Measurements from ENCODE around the gene ARFRP1. TPM values are rescaled to one million over a fixed set of nuclear protein-coding genes. Genes with fewer than 3 reads are reported as not detected.
"Not testable (repeated sequence)": the region's sequence is repeated elsewhere in the genome, so short reads cannot be mapped to it uniquely, and the experiment has no call there.

Gene ARFRP1
- polyA plus RNA-seq, 1 donor, result 27.0 TPM

- DNase-seq, result peak; percentile 92
Observed at GRCh38 chr20:63657937-63658748, 49.6 kb downstream of the ARFRP1 start, which contains the start of gene RTEL1. TSS of gene RTEL1 (plus strand) at chr20:63658312. CDS start at chr20:63659403, 1,091 bp downstream.

- DNase-seq, result no peak
Observed at GRCh38 chr20:63657260-63657936, 50.4 kb downstream of the ARFRP1 start.

DNA sequence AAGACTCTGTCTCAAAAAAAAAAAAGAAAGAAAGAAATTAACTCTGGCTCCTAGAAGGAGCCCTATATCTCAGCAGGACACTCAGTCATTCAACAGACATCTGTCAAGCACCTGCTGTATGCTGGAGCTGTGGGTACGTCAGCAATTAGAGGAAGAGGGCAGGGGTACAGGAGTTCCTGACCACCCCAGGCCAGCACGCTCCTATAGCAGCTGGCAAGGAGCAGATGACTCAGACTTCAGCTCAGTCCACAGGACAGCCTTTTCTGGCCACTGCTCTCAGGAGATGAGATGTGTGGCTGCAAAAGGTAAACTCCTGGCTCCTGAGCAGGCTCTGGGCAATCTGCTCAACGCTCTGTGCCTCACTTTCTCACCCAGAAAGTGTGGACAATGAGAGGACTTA is 51.3 kb downstream of the ARFRP1 start:
- DNase-seq, result no peak

GRCh38 chr20:63655249-63655648 is 52.5 kb downstream of the ARFRP1 start:
- no peak for DNase-seq

DNA sequence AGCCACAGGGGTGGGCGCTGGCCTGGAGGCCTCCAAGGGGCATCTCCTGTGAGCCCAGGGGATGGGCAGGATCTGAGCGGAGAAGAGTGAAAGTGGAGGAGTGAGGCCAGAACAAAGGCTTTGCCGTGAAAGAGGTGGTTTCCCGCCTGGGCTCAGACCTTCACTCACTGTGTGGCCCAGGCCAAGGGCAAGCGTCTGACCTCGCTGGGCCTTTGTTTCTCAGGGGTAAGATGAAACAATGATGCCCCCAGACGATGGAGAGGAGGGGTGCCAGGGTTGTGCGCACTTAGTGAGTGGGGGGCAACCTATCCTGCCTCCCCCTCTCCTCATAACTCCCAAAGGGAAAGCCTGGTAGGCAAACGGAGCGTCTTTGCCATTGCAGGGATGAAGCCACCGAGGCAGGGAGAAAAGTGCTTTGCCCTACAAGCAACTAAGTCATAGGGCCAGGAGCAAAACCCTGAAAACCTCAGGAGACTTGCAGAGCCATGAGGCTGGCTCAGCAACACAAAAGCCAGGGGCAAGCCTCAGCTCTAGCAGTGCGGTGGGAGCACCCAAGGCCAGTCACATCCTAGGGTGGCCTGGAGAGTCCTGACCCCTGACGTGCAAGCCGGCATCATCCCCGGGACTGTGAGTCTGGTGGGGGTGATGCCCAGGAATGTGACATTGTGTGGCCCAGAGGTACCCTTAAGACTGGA is 53.7 kb downstream of the ARFRP1 start:
- no peak for DNase-seq

- peak; percentile 91 for DNase-seq
Observed at GRCh38 chr20:63653041-63653973, 54.5 kb downstream of the ARFRP1 start, which contains the start of gene STMN3. TSS of gene STMN3 (minus strand) at chr20:63653424. CDS start at chr20:63653345, 79 bp downstream.

DNA sequence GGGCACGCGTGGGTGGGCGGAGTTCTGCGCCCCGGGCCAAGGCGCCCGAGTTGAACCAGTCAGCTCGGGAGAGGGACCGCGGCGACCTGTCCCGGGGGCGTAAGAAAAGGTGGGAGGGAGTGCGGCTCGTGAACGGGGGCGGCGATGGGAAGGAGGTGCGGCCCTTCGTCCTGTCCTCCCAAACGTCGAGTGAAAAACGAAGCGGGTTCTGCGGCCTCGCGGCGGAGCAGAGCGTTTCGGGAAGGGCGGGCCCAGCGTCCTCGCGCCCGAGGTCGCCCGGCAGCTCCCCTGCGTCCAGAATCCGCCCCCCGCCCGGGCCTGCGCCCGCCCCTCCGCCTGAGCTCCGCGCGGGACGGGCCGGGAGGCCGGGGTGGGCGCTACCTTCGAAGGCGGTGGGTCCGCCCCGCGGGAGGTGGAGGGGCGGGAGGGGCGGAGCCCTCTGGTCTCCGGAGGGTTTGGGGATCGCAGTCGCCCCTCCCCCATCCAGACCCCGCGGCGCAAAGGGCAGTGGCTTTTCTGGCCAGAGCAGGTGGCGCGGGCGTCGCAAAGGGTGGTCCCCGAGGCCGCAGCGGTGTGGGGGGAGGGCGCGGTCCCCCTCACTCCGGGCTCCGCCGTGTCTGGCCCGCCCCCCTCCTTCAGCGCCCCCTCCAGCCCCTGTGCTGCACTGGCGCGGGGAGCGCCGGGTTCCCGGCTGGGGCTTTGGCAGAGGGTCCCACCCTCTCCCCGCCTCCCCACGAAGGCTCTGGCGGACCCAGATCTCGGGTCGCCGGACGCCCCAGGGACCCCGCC is 55.4 kb downstream of the ARFRP1 start:
- no peak for DNase-seq

DNA sequence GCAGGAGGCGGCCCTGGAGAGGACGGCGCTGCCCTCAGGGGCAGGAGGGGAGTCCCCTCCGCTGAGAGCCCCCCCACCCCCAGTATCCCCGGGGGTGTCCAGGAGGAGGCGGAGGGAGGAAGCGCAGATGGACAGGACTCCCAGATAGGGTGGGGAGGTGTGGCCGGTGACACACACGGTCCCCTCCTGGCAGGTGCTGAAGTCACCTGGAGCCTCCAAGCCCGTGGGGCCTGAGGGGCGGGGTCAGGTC is 55.9 kb downstream of the ARFRP1 start:
- no peak for DNase-seq

- not testable (repeated sequence) for DNase-seq
Observed at GRCh38 chr20:63650486-63650885, 57.3 kb downstream of the ARFRP1 start.

DNA sequence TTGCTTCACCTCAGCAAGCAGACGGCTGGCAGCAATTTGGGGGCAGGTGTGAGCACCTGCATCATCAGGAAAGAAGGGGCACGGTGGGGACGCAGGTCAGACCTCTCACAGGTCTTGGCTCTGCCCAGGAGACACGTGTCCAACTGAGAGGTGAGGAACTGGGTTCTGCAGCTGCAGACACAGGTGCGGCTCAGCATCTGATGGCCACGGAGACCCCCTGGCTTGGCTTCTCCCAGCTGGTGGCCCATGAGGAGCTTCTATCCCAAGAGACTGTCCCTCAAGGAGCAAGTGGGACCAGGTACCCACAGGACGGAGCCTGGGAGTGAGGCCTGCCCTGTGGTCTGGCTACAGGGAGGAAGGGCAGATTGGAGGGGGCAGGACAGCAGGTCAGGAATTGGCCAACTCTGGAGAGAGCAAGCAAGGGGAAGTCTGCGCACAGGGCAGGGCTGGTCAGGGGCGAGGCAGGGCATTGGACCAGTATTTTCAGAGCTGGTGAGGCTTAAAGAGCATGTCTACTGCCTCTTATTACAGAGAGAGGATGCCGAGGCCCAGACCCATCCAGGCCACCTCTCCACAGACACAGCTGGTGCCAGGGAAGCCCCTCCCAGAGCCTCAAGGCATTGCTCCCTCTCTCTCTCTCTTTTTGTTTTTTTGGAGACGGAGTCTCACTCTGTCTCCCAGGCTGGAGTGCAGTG is 58.7 kb downstream of the ARFRP1 start:
- no peak for DNase-seq

Other genes starting within 250 kb of the ARFRP1 start
- 5.5 TPM for gene KCNQ2, start 235.3 kb downstream of the ARFRP1 start, polyA plus RNA-seq (ENCODE audit: insufficient read length)
- gene EEF1A2, start 208.9 kb downstream of the ARFRP1 start, polyA plus RNA-seq (ENCODE audit: insufficient read length), result 0.67 TPM
- gene PPDPF, start 187.2 kb downstream of the ARFRP1 start, polyA plus RNA-seq (ENCODE audit: insufficient read length), result 118 TPM
- 1.1 TPM for gene PTK6, start 170.6 kb downstream of the ARFRP1 start, polyA plus RNA-seq (ENCODE audit: insufficient read length)
- not detected for gene SRMS, start 160.2 kb downstream of the ARFRP1 start, polyA plus RNA-seq (ENCODE audit: insufficient read length)
- 0.81 TPM for gene FNDC11, start 153.8 kb downstream of the ARFRP1 start, polyA plus RNA-seq (ENCODE audit: insufficient read length)
- 11.8 TPM for gene HELZ2, start 133.7 kb downstream of the ARFRP1 start, polyA plus RNA-seq (ENCODE audit: insufficient read length)
- 10.7 TPM for gene GMEB2, start 80.9 kb downstream of the ARFRP1 start, polyA plus RNA-seq (ENCODE audit: insufficient read length)
- 22.7 TPM for gene STMN3, start 54.6 kb downstream of the ARFRP1 start, polyA plus RNA-seq (ENCODE audit: insufficient read length)
- gene RTEL1, start 49.7 kb downstream of the ARFRP1 start, polyA plus RNA-seq (ENCODE audit: insufficient read length), result 19.8 TPM
- 2.1 TPM for gene TNFRSF6B, start 11.3 kb downstream of the ARFRP1 start, polyA plus RNA-seq (ENCODE audit: insufficient read length)
- 17.8 TPM for gene ZGPAT, start 63 bp upstream of the ARFRP1 start, polyA plus RNA-seq (ENCODE audit: insufficient read length)
- 4.3 TPM for gene LIME1, start 28.7 kb upstream of the ARFRP1 start, polyA plus RNA-seq (ENCODE audit: insufficient read length)
- gene SLC2A4RG, start 31.8 kb upstream of the ARFRP1 start, polyA plus RNA-seq (ENCODE audit: insufficient read length), result 73.0 TPM
- gene ZBTB46, start 123.3 kb upstream of the ARFRP1 start, polyA plus RNA-seq (ENCODE audit: insufficient read length), result 16.7 TPM
- not detected for gene ABHD16B, start 153.5 kb upstream of the ARFRP1 start, polyA plus RNA-seq (ENCODE audit: insufficient read length)
- 84.6 TPM for gene TPD52L2, start 157.3 kb upstream of the ARFRP1 start, polyA plus RNA-seq (ENCODE audit: insufficient read length)
- 26.4 TPM for gene DNAJC5, start 187.2 kb upstream of the ARFRP1 start, polyA plus RNA-seq (ENCODE audit: insufficient read length)
- gene UCKL1, start 248.4 kb upstream of the ARFRP1 start, polyA plus RNA-seq (ENCODE audit: insufficient read length), result 51.0 TPM

Data from left kidney (tissue), 2 donors.